Endodermal cell (in vitro differentiated cells): ENCODE measurements around the gene PTPRN2. TPM values are rescaled to one million over a fixed set of nuclear protein-coding genes. Genes with fewer than 3 reads are reported as not detected.

Experiments used
- DNase-seq: peaks from one replicate; pipeline ENCODE4 v3.0.0-alpha.2; 2017
- H3K27ac ChIP-seq: 2 replicates; pipeline ENCODE4 v1.5.1; 2013; ENCODE audit warnings: mild to moderate bottlenecking, low read depth, low read length, moderate library complexity
- H3K27me3 ChIP-seq: 2 replicates; pipeline ENCODE4 v1.6.1; 2013; ENCODE audit warnings: mild to moderate bottlenecking, low read length, moderate library complexity; ENCODE audit not compliant: insufficient read depth, control insufficient read depth, poor library complexity, severe bottlenecking
- H3K36me3 ChIP-seq: 2 replicates; pipeline ENCODE4 v1.7.0; 2013; ENCODE audit warnings: mild to moderate bottlenecking, low read length, moderate library complexity; ENCODE audit not compliant: control insufficient read depth, insufficient read depth
- H3K4me1 ChIP-seq: one replicate; pipeline ENCODE4 v1.7.0; 2013; ENCODE audit warnings: low read length; ENCODE audit not compliant: control insufficient read depth, insufficient read depth
- H3K4me3 ChIP-seq: 2 replicates; pipeline ENCODE4 v1.5.1; 2013; ENCODE audit warnings: mild to moderate bottlenecking, low read length, moderate library complexity
- H3K9ac ChIP-seq: 2 replicates; pipeline ENCODE4 v1.6.1; 2013; ENCODE audit warnings: mild to moderate bottlenecking, low read length, moderate library complexity; ENCODE audit not compliant: poor library complexity, severe bottlenecking; ENCODE audit errors: extremely low read depth
- H3K9me3 ChIP-seq: 2 replicates; pipeline ENCODE4 v1.6.1; 2013; ENCODE audit warnings: mild to moderate bottlenecking, low read length, moderate library complexity; ENCODE audit not compliant: control insufficient read depth
- H3K27ac Mint-ChIP-seq: 2 replicates; pipeline ENCODE4 v1.8.0; 2020; ENCODE audit warnings: mixed read lengths
- H3K27me3 Mint-ChIP-seq: 2 replicates; pipeline ENCODE4 v1.8.0; 2021; ENCODE audit warnings: mild to moderate bottlenecking, mixed read lengths; ENCODE audit not compliant: insufficient read depth
- H3K36me3 Mint-ChIP-seq: 2 replicates; pipeline ENCODE4 v1.8.0; 2020; ENCODE audit warnings: low read depth, mixed read lengths
- H3K4me1 Mint-ChIP-seq: 2 replicates; pipeline ENCODE4 v1.8.0; 2020; ENCODE audit warnings: mixed read lengths
- H3K4me3 Mint-ChIP-seq: 2 replicates; pipeline ENCODE4 v1.8.0; 2020; ENCODE audit warnings: mild to moderate bottlenecking, moderate library complexity, mixed read lengths
- H3K9me3 Mint-ChIP-seq: 2 replicates; pipeline ENCODE4 v1.8.0; 2020; ENCODE audit warnings: mild to moderate bottlenecking, mixed read lengths
- WGBS, 2 experiments: methylation state at CpG; one replicate each; pipeline versions ENCODE4 v1.1.5 to v1.1.7; 2013; ENCODE audit warnings: missing lambda C conversion rate in 2 of 2, mixed read lengths in 1 of 2; ENCODE audit not compliant: insufficient coverage in 1 of 2, insufficient read length in 1 of 2; 5-methylcytosine and 5-hydroxymethylcytosine counted together
- total RNA-seq, 2 donors: library from RNA; stranded (reverse); fragmentation: NEBNext Ultra II Directional in 1 of 2; extraction: Animal tissue kit (Norgen Biotek cat#: 25700) in 1 of 2; gene quantifications; 2 replicates in 1 of 2; 3 replicates in 1 of 2; pipeline ENCODE4 v1.2.1, GENCODE V29; 2021
- TF ChIP-seq, protein P1 (sequence below): fragments of 200-600 bp; sonication (generic); conservative IDR thresholded peaks from 2 replicates; pipeline ENCODE4 v1.5.0; 2021; ENCODE audit warnings: antibody characterized with exemption, mild to moderate bottlenecking

PTPRN2 gene
- total RNA-seq, 2 donors from 2014 or later: 0.69 to 1.2 TPM

DNA sequence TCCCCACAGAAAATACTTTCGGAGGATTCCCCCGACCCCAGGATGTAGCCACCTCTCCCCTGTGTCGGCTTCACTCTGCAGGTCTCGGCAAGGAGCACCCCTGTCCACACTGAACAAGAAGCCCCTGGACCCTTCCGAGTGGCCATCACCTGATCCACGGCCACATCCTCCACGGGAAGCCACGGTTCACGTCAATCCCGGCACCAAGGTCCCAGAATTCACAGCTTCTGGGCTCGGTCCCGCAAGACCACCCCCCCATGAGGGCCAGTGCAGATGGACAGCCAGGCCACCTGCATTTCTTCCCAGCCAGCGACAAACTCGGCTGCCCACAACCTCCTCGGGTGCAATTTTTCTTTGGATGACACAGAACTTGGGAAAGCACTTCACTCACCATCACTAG lies 199.6 kb downstream of the PTPRN2 start:
- Mint-ChIP-seq H3K27ac (no peak overlapping the region), H3K36me3 (no peaks in the 10 kb centered on the region), H3K9me3 (no peaks in the 10 kb centered on the region), H3K4me1 (peaks cover 10% of the 10 kb centered on the region), H3K4me3 (no peak overlapping the region), H3K27me3 (no peaks in the 10 kb centered on the region)
- Histone ChIP-seq H3K9me3 (peaks cover 95% of the 10 kb centered on the region), H3K27me3 (no peaks in the 10 kb centered on the region), H3K9ac (no peak overlapping the region), H3K36me3 (no peaks in the 10 kb centered on the region), H3K27ac (no peak overlapping the region), H3K4me1 (no peaks in the 10 kb centered on the region), H3K4me3 (no peak overlapping the region)
- no peak for DNase-seq
- TF ChIP-seq, protein P1, sequence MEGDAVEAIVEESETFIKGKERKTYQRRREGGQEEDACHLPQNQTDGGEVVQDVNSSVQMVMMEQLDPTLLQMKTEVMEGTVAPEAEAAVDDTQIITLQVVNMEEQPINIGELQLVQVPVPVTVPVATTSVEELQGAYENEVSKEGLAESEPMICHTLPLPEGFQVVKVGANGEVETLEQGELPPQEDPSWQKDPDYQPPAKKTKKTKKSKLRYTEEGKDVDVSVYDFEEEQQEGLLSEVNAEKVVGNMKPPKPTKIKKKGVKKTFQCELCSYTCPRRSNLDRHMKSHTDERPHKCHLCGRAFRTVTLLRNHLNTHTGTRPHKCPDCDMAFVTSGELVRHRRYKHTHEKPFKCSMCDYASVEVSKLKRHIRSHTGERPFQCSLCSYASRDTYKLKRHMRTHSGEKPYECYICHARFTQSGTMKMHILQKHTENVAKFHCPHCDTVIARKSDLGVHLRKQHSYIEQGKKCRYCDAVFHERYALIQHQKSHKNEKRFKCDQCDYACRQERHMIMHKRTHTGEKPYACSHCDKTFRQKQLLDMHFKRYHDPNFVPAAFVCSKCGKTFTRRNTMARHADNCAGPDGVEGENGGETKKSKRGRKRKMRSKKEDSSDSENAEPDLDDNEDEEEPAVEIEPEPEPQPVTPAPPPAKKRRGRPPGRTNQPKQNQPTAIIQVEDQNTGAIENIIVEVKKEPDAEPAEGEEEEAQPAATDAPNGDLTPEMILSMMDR: no peak
- WGBS, 2 experiments: 63 to 77% methylated on average over 3 to 15 of the region's 15 CpGs

DNA sequence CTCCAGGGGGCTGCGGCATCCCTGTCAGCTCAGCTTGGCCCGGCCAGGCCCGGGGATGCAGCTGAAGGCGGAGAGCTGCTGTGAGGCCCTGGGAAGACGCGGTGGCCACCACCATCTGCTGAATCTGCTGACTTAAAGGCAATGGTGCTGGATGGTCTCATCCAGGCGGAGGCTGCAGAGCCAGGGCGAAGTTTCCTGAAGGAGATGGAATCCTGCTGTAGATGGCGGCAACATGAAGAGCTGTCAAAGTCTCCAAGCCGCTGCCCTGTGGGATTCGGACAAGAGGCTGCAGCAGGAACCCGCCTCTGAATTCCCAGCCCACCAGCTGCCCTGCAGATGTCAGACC lies 200.1 kb downstream of the PTPRN2 start:
- Mint-ChIP-seq H3K9me3 (peaks cover under 1% of the 10 kb centered on the region), H3K27me3 (no peaks in the 10 kb centered on the region), H3K4me3 (no peak overlapping the region), H3K4me1 (peaks cover 11% of the 10 kb centered on the region), H3K27ac (no peak overlapping the region), H3K36me3 (no peaks in the 10 kb centered on the region)
- H3K9me3 ChIP-seq: peaks cover 95% of the 10 kb centered on the region
- no peak overlapping the region for H3K27ac ChIP-seq
- no peak overlapping the region for H3K4me3 ChIP-seq
- 82 to 85% methylated on average over 7 to 12 of the region's 12 CpGs for WGBS, 2 experiments
- no peaks in the 10 kb centered on the region for H3K36me3 ChIP-seq
- TF ChIP-seq, protein P1: no peak
- H3K27me3 ChIP-seq: no peaks in the 10 kb centered on the region
- DNase-seq: no peak
- H3K4me1 ChIP-seq: no peaks in the 10 kb centered on the region
- H3K9ac ChIP-seq: no peak overlapping the region

DNA sequence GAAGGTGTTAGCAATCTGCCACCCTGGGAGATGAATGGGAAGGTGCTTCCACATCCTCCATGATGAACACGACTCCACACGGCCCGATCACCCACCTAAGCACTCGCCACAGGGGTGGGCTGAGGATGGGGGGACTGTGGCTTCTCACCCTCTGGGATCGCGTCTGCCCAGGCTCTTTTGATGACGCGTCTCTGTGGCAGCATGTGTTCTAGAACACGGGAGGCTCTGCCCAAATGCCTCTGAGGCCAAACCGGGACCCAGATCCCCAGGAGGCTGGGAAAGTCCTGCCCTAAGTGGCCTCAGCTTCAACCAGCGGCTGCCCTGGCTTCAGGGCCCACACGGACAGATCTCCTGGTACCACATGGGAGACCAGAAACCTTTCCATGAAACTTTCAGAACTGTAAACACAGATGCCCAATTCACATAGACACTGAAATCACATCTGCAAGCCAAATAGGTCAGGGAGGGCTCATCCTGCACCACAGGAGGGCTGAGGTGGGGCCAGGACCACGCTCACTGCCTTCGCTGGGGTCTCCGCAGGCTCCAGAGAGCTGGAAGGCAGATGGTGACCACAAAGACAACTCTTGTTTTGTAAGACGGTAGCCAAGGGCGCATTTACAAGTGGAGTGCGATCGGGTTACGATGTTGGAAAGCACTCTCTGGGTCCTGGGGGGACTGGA lies 200.6 kb downstream of the PTPRN2 start:
- Mint-ChIP-seq H3K9me3 (peaks cover 3% of the 10 kb centered on the region), H3K4me3 (no peak overlapping the region), H3K36me3 (no peaks in the 10 kb centered on the region), H3K27me3 (no peaks in the 10 kb centered on the region), H3K27ac (no peak overlapping the region), H3K4me1 (peaks cover 15% of the 10 kb centered on the region)
- Histone ChIP-seq H3K4me1 (no peaks in the 10 kb centered on the region), H3K27me3 (no peaks in the 10 kb centered on the region), H3K4me3 (no peak overlapping the region), H3K9ac (no peak overlapping the region), H3K27ac (no peak overlapping the region), H3K9me3 (peaks cover 95% of the 10 kb centered on the region), H3K36me3 (no peaks in the 10 kb centered on the region)
- WGBS, 2 experiments: 63 to 82% methylated on average over 7 to 20 of the region's 20 CpGs
- no peak for DNase-seq
- TF ChIP-seq, protein P1: no peak
